GM19438 (cell line): ENCODE measurements around the gene OLFML2A.

Source experiments
- ATAC-seq: cut with Tn5 transposase; IDR thresholded peaks from one replicate; pipeline ENCODE4 v1.9.1; 2021; ENCODE audit warnings: low read depth; ENCODE audit not compliant: unreplicated experiment

OLFML2A gene

DNA sequence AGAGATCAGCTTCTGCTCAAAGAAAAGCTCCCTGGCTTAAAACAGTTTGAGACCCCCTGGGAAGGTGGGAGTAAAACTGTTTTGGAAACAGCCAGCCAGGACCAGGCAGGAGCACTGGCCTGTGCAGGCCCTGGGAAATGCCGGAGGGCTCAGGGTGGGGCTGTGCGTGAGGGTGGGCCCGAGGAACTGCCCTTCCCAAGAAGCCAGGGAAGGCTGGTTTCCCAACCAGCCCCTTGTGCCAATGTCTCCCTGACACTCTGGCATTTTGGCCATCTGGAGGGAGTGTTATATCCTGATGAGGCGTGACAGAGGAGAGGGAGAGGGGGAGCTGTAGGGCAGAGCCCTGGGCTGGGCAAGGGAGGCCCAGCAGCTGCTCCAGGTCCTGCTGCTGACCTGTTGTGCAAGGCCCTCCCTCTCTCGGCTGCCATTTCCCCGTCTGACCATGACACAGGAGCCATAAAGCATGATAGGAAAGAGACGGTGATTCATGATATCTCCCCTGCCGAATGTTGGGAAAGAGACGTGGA lies 16.1 kb downstream of the OLFML2A start:
- ATAC-seq = no peak

DNA sequence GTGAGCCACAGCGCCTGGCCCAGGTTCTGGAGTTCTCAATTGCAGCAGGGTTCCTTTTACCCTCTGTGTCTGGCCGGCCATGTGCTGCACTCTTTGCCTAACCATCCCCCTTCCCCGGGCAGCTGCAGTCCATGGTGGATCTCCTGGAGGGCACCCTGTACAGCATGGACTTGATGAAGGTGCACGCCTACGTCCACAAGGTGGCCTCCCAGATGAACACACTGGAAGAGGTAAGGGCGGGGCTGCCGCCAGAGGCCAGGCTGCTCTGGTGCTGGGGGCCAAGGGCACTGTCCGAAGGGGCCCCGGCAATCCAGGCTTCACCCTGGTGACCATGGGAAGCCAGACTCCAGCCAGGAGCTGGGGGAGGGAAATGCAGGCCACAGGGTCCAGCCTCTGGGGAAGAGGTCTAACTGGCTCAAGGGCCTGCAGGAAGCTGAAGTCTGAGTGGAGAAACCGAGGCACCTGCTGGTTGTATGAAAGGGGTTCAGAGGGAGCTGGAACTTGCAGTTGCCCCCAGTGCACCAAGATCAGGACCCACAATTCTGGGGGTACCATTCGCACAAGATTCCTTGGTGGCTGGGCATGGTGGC lies 18.1 kb downstream of the OLFML2A start:
- ATAC-seq = no peak

DNA sequence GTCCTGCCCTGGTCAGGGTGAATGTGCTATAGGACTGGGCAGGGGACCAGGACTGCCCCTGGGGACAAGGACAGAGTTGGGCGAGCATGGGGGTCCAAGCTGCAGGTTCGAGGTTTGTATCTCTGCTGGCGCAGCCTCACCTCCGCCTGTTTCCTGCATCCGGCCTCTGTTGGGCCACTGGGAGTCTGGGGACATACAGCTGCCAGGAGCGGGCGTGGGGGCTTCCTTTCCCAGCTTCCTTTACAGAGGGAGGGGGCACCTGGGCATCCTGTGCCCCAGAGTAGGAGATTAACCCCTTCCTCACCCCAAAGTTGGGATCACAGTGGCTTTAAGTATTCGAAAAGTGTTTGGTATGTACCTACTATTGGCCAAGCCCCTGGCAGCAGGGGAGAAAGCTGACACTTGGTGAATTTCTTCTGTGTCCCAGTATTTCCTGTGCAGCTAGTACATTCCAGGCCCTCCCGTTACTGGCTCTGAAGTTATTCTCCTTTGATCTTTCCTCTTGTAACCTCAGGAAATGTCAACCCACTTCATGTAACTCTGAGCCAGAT lies 19.0 kb downstream of the OLFML2A start:
- no peak for ATAC-seq

DNA sequence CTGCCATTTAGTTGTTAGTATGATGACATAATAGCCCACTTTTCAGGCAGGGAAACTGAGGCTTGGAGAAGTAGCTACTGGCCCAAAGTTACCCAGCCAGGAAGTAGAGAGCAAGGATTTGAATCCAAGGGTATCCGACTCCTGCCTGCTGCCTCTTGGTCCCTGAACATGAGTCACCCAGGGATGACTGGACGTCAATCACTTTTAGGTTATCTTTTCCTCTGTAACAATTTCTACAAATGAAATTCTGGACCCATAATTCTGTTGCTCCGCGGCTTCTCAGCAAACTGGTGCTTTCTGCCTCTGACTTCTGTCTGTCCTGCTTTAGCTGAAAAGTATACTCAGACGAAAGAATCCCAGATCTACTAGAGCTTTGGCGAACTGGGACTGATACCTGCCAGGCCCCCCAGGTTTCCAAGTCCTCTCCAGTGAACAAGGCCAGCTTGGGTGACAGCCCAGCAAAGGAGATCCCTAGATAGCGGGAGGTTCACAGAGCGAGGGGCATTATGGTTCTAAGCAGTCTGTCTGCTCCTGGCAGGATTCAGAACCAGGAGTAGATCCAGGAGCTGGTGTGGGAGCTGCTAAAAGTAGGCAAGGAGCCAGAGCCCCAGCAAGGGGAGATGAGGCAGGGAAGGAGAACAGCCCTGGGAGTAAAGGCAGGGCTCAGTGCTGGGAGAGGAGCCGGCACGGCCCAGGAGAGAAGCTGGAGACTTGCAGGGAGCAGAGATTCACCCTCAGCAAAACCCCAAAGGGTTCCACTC lies 20.6 kb downstream of the OLFML2A start:
- no peak for ATAC-seq

DNA sequence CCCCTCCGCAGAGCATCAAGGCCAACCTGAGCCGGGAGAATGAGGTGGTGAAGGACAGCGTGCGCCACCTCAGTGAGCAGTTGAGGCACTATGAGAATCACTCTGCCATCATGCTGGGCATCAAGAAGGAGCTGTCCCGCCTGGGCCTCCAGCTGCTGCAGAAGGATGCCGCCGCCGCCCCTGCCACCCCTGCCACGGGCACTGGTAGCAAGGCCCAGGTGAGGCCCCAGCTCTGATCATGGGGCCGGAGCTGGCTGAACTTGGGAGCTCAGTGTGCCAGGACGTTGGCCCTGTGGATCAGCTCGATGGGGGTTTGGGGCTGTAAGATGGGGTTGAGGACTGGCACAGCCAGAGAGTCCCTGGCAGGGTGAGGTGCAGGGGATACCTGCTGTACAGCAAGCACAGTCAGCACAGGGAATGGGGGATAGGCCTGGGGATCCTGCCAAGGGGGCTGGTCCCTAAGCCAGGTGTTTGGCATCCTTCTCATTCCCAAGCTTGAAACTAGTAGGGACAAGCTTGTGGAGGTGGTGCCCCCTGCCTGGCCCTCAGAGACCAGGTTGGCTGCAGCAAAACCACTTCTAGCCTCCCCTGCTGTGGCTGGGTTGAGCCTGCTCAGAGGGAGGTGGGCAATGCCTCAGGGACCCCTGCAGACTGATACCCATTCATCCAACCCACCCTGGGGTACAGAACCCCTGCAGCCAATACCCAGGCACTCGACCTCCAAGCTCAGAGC lies 22.5 kb downstream of the OLFML2A start:
- ATAC-seq = no peak

DNA sequence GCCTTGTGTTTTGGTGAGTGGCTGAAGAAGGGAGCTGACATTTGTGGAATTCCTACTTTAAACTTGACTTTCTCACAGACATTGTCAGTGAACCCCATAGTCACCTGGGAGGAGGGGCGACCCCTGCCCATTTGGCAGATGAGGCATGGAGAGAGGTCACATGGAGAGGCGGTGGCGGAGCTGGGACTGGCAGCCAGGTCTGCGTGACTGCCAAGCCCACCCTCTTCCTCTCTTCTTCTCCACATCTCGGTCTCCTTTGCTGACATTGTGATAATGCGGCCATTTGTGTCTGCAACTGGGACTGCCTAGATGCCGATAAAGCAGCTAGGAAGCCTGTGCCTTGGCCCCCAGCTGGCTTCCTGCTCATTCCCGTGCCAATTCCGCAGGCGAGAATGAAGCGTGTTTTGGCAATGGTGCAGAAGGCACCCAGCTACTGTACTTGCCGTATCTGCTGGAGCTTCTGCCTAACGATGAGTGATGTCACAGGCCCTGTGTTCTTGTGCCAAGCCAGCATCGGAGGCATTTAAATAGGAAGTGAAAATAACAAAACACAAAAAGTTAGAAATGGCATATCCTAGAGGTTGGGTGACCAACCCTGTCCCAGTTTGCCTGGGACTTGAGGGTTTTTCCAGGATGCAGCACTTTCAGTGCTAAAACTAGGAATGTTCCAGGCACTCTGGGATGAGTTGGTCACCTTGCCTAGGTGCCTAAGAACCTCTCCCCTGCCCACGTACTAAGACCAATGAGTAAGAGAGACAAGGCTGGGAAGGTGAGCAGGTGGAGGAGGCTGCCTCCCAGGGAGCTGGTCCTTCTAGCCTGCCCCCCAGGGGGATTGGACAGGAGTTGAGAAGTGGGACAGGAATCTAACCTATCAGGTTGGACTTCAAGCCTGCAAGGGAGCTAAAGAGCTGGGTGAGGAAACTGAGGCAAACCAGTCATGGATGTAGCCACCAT lies 23.6 kb downstream of the OLFML2A start:
- no peak for ATAC-seq

DNA sequence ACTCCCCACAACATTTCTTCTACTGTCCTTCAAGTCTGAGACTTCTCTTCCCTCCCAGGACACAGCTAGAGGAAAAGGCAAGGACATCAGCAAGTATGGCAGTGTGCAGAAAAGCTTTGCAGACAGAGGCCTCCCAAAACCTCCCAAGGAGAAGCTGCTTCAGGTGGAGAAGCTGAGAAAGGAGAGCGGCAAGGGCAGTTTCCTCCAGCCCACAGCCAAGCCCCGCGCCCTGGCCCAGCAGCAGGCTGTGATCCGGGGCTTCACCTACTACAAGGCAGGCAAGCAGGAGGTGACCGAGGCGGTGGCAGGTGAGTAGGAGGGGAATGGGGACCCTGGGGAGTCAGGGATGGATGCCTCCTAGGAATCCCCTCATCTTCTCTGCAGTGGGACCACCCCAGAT lies 24.4 kb downstream of the OLFML2A start:
- no peak for ATAC-seq

DNA sequence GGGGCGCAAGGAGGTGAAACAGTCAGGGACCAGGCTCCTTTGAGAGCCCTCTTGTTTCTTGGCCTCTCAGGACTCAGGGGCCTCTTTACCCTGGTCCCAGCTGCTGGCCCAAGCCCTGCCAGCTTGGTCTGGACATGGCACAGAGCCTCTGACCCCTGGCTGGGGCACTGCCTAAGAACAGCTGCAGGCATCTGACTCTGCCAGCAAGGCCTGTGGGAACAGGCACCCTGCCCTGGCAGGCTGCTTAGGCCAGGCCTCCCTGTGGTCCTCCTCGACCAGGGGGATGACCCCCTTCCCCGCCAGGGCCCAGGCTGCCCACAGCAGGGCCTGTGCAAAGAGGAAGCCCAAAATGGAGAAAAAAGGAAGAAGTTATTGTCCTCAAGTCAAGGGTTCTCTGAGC lies 25.5 kb downstream of the OLFML2A start:
- ATAC-seq = no peak

DNA sequence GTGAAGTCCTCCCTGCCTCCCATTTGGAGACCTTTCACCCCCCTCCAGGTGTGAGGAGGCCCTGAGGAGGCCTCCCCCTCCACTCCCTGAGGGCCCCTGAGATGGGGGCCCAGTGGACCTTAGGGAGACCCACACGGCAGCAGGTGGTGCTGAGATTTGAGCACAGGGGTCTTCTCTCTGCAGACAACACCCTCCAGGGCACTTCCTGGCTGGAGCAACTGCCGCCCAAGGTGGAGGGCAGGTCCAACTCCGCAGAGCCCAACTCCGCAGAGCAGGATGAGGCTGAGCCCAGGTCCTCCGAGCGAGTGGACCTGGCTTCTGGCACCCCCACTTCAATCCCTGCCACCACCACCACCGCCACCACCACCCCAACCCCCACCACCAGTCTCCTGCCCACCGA lies 27.0 kb downstream of the OLFML2A start:
- no peak for ATAC-seq

DNA sequence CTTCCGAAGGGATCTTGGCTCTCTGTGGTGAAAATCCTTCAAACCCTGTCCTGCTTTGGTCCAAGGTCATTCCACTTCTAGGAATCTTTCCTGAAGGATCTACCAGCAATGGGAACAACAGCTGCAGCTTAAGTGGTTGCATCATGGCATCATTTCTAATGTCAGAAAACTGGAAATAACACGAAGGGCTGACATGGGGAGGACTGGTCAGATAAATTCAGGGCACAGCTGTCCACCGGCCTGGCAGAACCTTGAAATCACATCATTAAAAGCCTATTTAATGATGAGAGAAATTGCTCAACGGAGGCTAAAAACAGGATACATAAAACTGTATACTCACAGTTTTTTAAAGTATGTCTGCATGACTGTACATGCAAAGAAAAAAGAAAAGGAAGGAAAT lies 28.3 kb downstream of the OLFML2A start:
- ATAC-seq = no peak

DNA sequence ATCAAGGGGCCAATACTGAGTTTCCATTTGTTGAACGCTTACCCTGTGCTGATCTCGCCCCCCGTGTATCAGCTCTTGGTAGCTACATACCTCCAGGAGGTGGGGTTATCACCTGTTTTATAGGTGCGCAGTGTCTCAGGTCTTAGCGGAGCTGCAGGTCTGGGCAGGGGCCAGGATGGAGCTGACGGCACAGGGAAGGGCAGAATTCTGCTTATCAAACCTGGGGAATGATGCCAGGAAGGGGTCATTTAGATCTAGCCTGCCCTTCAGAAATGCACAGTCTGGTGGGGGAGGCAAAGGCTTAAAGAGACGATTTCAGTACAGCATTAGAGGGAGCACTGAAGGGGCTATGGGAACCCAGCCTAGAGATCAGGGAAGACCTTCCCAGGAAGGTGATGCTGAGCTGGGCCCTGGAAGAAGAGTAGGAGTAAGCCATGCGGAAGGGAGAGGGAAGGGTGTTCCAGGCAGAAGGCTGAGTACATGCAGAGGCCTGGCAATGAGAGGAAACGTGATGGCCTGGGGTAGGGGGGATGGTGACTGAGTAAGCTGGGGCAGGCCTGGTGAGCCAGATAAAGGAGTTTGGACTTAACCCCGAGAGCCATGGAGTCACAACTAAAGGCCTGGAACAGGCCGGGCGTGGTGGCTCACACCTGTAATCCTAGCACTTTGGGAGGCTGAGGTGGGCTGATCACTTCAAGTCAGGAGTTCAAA lies 31.5 kb downstream of the OLFML2A start:
- no peak for ATAC-seq

DNA sequence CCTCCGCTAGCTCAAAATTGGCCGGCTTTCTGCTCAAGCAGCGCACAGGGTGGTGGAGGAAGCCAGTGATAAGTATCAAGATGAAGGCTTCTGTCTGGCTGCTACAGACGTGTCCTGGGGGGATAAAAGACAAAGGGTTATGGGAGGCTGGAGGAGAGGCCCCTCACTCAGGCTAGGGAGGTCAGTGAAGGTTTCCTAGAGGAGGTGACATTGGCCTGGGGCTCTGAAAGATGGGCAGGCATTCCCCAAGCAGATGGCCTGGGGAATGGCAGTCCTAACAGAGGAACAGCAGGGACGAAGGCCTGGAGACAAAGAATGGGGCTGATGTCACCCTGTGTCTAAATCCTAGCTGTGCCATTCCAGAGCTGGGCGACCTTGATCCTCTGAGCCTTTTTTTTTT lies 32.3 kb downstream of the OLFML2A start:
- ATAC-seq = no peak

DNA sequence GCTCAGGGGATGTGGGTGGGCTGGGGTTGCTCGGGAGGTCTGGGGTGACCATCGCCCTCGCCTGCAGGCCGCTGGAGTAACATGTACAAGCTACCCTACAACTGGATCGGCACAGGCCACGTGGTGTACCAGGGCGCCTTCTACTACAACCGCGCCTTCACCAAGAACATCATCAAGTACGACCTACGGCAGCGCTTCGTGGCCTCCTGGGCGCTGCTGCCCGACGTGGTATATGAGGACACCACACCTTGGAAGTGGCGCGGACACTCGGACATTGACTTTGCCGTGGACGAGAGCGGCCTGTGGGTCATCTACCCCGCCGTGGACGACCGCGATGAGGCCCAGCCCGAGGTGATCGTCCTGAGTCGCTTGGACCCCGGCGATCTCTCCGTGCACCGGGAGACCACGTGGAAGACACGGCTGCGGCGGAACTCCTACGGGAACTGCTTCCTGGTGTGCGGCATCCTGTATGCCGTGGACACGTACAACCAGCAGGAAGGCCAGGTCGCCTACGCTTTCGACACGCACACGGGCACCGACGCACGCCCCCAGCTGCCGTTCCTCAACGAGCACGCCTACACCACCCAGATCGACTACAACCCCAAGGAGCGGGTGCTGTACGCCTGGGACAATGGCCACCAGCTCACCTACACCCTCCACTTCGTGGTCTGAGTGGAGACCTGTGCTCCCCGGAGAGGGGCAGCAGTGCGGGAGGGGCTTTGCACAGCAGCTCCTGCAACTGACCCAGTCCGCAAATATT lies 33.0 kb downstream of the OLFML2A start:
- ATAC-seq = no peak

DNA sequence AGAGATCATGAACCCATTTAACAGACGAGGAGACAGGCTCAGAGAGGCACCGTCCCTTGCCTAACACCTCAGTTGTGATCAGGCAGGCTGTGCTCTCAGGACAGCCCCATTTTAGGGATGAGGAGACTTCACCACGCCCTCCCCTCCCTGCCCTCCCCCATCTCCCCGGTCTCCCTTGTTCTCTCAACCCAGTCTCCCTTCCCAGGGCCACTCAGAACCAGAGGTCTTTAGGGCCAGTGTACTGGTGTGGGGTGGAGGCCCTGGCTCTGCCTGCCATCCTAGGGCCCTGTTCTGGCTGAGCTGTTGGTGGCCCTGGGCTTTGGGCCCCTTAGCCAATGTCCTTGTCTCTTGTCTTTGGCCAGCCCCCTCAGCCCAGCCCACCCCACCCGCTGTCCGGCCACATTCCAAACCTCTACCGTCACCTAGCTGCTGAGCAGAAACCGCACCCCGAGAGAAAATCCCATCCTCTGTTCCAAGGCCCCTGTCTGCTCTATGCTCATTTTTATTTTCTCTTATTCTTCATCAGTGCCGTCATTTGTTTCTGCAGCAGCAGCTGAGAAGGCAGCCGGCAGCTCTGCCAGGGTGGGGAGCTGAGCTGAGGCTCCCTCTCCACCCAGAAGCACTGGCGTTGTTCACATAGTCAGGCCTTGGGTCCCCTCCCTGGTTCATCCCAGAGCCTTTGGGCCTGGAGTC lies 33.9 kb downstream of the OLFML2A start:
- ATAC-seq = no peak

DNA sequence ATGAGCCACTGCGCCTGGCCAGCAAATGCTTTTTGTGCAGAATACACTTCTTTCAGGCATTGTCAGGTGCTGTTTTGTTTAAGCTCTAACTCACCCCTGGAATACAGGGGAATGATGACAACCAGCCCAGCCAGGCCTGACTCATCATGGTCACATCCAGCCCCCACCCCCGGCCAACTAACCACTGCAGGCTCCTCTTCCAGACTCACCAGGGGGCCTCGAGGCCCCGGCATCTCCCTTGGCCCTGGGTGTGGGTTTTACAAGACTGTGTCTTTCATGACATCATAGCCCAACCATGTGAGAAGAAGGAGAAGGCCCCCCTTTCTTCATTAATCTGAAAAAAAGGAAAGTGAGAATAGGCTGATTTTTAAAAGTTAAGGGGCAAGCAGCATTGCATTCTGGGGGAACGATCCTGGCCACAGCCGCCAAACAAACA lies 35.5 kb downstream of the OLFML2A start:
- ATAC-seq = no peak

DNA sequence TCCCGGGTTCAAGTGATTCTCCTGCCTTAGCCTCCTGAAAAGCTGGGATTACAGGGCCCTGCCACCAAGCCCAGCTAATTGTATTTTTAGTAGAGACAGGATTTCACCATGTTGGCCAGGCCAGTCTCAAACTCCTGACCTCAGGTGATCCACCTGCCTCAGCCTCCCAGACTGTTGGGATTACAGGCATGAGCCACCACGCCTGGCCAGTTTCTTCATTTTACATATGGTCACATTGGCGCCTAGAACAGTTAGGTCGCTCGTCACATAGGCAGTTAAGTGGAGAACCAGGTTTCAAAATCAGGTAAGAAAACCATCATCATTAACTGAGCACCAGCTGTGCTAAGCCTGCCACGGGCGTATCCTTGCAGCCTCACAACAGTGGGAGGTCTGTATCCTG lies 36.1 kb downstream of the OLFML2A start:
- ATAC-seq = no peak

DNA sequence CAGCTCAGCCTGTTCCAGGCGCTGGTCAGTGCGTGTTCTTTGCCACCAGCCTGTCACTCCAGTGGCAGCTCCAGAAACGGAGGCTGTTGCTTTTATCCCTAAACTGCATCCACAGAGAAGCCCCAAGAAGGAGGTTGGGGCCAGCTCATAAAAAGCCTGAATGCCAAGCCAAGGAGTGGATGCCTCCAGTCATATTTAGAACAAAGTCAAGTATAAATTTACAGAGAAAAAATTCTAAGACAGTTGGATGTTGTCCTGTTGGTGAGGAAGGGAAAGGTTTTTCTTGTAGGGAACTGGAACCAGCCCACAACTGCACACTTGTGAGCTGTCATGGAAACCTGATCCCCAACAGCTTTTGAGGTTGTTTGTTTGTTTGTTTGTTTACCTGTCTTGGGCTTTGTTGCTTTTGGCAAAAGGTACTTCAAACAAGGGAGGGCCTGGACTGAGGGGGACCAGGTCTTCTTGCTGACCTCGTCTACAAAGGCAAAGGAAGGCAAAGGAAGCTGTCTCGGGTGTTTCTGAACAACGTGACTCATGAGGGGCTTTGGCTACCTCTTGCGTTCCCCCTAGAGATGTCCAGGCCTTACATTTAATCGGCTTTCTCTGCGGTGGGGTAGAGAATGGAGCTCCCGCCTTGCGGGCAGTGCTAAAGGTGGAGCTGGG lies 36.7 kb downstream of the OLFML2A start:
- ATAC-seq = no peak

DNA sequence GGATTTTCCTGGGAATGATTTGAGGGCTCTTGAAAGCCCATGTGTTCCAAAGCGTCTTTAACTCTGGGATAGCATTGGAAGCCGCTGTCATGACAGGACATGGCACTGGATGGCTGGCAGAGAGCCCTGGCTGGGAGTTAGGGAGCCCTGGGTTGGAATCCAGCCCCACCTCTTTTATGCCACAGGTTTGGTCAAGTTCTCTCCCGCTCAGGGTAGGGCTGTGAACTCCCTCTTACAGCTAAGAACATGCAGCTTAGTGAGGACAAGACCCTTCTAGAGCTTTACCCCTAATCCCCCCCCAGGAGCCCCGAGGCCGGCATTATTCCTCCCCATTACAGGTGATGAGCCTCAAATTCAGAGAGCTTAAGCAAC lies 37.2 kb downstream of the OLFML2A start:
- ATAC-seq = no peak
